GM12864 (cell line): ENCODE measurements around the gene TENT5C.

Experiments used
- DNase-seq: peaks from one replicate; pipeline ENCODE4 v3.0.0-alpha.2; 2011; ENCODE audit warnings: low read depth
- H3K4me3 ChIP-seq: 2 replicates; pipeline ENCODE4 v1.5.1; 2011; ENCODE audit warnings: mild to moderate bottlenecking, low read depth, low read length, control low read depth
- TF ChIP-seq, protein P1 (sequence below): IDR thresholded peaks from 2 replicates; pipeline ENCODE4 v1.5.1; 2011; ENCODE audit warnings: low read depth, mild to moderate bottlenecking, moderate library complexity, low read length, control low read depth, inconsistent platforms; ENCODE audit errors: missing control alignments

TENT5C gene

DNA sequence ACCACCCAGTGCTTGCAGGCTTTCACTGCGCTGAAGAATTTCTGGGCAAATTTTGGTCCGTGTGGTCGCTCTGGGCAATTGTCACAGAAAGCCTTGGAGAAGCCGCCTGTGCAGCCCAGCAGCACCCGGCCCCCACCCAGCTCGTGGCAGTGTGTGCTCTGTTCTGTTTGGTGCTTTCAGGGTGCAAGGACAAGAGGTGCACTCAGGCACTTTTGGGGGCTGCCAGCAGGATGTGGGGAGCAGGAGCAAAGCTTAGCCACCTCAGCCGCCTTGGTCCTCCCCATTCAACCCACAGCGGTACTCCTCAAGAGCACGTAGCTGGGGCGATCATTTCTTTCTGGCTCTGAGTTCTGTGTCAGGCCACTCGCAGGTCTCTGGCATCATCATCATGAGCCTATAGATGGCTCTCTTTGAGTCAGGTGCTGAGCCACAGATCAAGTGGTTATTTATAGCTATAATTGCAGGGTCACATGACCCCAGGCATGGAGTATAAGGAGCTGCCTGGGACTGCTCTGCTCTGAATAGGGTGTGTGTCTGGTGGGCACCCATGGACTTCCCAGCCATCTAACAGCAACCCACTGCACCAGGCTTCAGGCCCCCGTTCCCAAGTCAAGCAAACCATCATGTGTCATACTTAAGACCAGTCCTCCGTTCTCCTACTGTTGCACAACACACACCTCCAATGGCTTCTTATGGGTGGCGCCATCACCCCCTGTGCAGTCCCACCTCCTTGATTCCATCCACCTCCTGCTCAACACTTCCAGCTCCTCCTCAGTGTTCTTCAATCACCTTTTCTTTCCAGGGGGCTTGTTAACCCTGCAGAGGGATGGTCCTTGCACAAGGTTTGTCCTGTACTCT lies 18.1 kb upstream of the TENT5C start:
- TF ChIP-seq, protein P1, sequence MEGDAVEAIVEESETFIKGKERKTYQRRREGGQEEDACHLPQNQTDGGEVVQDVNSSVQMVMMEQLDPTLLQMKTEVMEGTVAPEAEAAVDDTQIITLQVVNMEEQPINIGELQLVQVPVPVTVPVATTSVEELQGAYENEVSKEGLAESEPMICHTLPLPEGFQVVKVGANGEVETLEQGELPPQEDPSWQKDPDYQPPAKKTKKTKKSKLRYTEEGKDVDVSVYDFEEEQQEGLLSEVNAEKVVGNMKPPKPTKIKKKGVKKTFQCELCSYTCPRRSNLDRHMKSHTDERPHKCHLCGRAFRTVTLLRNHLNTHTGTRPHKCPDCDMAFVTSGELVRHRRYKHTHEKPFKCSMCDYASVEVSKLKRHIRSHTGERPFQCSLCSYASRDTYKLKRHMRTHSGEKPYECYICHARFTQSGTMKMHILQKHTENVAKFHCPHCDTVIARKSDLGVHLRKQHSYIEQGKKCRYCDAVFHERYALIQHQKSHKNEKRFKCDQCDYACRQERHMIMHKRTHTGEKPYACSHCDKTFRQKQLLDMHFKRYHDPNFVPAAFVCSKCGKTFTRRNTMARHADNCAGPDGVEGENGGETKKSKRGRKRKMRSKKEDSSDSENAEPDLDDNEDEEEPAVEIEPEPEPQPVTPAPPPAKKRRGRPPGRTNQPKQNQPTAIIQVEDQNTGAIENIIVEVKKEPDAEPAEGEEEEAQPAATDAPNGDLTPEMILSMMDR, result no peak
- H3K4me3 ChIP-seq, result no peak overlapping the region
- no peak for DNase-seq

DNA sequence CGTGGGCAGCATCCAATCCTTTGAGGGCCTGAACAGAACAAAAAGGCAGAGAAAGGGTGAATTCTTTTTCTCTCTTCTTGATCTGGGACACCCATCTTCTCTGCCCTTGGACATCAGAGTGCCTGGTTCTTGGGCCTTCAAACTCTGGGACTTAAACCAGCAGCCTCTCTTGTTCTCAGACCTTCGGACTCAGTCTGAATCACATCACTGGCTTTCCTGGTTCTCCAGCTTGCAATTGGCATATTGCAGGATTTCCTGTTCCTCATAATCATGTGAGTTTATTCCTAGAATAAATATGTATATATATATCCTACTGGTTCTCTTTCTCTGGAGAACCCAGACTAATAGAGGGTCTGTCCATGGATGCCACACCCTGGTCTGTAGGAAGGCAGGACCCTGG lies 16.3 kb upstream of the TENT5C start:
- TF ChIP-seq, protein P1, result no peak
- DNase-seq, result no peak
- H3K4me3 ChIP-seq, result no peak overlapping the region

DNA sequence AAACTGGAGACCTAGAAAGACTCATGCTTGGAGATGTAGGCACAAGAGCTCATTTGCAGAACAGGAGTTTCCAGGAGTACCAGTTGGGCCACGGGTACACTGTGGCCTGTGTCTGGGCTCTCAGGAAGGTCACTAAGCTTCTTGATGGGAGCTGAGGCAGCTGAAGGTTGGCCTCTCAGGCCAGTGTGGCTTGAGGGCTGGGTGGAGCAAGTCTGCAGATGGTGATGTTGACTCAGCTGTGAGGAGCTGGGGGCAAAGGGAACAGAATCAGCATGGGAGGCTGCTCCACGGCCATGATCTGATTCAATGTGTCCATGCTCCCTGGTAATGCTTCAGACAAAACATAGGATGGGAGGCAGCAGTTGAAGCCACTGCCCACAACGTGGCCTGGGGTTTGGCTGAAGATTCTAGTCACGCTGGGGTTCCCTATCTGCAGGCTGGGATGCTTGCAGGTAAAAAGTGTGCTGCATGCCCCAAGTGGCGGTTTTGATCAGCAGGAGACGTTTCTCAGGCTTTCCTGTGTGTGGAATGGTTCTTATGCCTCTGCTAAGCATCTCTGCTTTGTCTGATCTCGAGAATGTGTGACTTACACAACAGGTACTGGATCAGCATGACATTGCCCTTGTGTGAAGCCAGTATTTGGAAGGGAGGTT lies 15.4 kb upstream of the TENT5C start:
- DNase-seq, result no peak
- TF ChIP-seq, protein P1, result peak; percentile 14
- H3K4me3 ChIP-seq, result no peak overlapping the region

DNA sequence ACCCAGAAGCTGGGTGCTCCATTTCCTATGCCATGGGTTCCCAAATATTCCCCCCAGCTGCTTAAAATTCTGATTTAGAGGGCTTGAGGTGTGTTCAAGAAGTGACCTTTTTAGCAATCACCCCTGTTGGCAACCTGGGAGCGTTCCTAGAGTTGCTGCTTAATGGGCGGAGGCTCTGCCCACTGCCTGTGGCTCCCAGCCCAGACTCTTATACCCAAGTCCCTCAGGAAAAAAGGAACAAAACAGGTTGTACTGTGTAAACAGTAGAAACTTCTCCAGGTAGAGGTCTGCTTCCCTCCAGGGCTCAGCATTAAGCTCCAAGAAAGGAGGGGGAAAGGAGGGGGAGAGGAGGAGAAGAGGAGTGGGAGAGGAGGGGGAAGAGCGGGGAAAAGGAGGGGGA lies 14.6 kb upstream of the TENT5C start:
- no peak overlapping the region for H3K4me3 ChIP-seq
- DNase-seq, result no peak
- TF ChIP-seq, protein P1, result no peak

DNA sequence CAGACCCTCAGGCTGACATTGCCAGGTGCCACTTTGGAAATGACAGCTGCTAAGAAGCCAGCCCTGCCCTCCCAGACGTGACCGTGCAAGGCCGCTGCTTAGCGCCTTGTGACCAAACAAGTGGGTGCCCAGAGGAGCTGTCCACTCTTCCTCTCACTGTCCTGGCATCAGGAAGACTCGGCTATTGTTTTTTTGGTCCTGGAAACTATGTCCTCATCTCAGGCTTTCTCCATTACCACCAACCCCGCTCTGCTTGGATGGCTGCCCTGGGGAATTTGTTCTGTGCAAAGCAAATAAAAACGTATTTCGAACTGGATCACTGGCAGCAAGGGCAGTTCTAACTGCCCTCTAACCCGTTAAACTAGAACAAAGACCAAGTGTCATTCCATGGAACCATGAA lies 13.7 kb upstream of the TENT5C start:
- no peak for DNase-seq
- H3K4me3 ChIP-seq, result no peak overlapping the region
- TF ChIP-seq, protein P1, result no peak

DNA sequence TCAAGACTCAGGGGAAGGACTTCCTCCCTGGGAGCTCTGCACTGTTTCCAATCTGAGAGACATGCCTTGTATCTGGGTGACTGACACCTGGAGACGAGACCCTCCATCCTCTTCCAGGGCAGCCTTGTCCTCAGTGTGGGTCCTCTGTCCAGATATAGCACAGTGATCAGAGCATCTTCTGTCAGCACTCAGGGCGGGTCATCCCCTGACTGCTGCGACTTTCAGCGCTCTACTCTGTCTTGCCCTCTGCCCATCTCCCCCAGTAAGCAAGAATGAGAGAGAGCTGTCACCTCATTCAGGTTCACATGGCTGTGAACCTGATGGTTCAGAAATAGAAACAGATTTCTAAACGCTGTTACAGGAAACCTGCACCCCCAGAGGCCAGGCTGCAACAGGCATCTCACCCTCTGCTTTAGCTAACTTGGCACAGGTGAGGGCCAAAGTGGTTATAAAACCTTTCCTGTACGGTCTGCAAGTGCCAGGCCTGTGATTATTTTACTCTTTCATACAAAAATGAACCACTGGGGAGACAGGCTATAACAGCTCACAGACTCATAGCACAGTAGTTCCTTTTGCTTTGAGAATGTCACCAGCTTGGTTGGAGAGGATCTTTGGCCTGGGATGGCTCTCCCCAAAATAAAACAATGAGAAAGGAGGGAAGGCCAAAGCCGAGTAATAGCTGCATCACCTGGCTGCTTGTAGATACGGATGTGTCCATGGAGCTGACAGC lies 11.4 kb upstream of the TENT5C start:
- no peak for DNase-seq
- TF ChIP-seq, protein P1, result peak; percentile 42
- H3K4me3 ChIP-seq, result no peak overlapping the region
